Uterus (tissue), 4 donors: ENCODE data around the gene PGM1. TPM values are rescaled to one million over a fixed set of nuclear protein-coding genes. Genes with fewer than 3 reads are reported as not detected.

Experiments
- DNase-seq, 2 donors: peaks; one replicate each; pipeline ENCODE4 v3.0.0-alpha.2; 2019 to 2020
- H3K27ac ChIP-seq, 2 donors: fragments of 200-600 bp; sonication (generic); 1 replicate in 1 of 2; 2 replicates in 1 of 2; pipeline ENCODE4 v1.5.1; 2016 to 2018
- H3K27me3 ChIP-seq, 2 donors: fragments of 200-600 bp; sonication (generic); one replicate each; pipeline ENCODE4 v1.5.1; 2018 to 2019; ENCODE audit warnings: control low read depth in 1 of 2
- H3K36me3 ChIP-seq, 2 donors: fragments of 200-600 bp; sonication (generic); one replicate each; pipeline ENCODE4 v1.5.1; 2019; ENCODE audit warnings: control low read depth in 1 of 2
- H3K4me1 ChIP-seq, 2 donors: fragments of 200-600 bp; sonication (generic); one replicate each; pipeline ENCODE4 v1.5.1; 2018 to 2019; ENCODE audit warnings: control low read depth in 1 of 2
- H3K4me3 ChIP-seq, 2 donors: fragments of 200-600 bp; sonication (generic); 1 replicate in 1 of 2; 2 replicates in 1 of 2; pipeline ENCODE4 v1.5.1; 2018 to 2019; ENCODE audit warnings: mild to moderate bottlenecking in 1 of 2
- H3K9me3 ChIP-seq, 2 donors: fragments of 200-600 bp; sonication (generic); one replicate each; pipeline ENCODE4 v1.5.1; 2019; ENCODE audit warnings: control low read depth in 1 of 2
- CTCF ChIP-seq, 4 experiments: fragments of 200-600 bp in 2 of 4; fragments of 450-650 bp in 2 of 4; sonication (generic) in 2 of 4; IDR thresholded peaks; one replicate each; pipeline ENCODE4 v1.5.1; 2016 to 2019; ENCODE audit warnings: antibody characterized with exemption in 4 of 4, mild to moderate bottlenecking in 2 of 4, moderate library complexity in 1 of 4
- POLR2A ChIP-seq, 2 donors: fragments of 450-650 bp; IDR thresholded peaks; one replicate each; pipeline ENCODE4 v1.6.1; 2016; ENCODE audit warnings: antibody characterized with exemption in 2 of 2, mild to moderate bottlenecking in 1 of 2, moderate library complexity in 1 of 2
- intact Hi-C: fragments of 100-400 bp; cut with DNase I; formaldehyde crosslinking; loops from one replicate; pipeline ENCODE4 v1.15.1; 2023; ENCODE audit warnings: low total_unique reads
- total RNA-seq, 4 donors: library from RNA; depleted of rRNA in 3 of 4; stranded (reverse); fragments of >200 nt in 3 of 4; gene quantifications; one replicate each; pipeline versions ENCODE4 v1.1.0 to v1.2.4, GENCODE V29; 2014 to 2023
- donor health status: DM: yes; HTN: yes; CAD: no.

Gene PGM1
- total RNA-seq, 4 donors from 2014 or later = 17.9 to 75.8 (median 27.8) TPM

DNA sequence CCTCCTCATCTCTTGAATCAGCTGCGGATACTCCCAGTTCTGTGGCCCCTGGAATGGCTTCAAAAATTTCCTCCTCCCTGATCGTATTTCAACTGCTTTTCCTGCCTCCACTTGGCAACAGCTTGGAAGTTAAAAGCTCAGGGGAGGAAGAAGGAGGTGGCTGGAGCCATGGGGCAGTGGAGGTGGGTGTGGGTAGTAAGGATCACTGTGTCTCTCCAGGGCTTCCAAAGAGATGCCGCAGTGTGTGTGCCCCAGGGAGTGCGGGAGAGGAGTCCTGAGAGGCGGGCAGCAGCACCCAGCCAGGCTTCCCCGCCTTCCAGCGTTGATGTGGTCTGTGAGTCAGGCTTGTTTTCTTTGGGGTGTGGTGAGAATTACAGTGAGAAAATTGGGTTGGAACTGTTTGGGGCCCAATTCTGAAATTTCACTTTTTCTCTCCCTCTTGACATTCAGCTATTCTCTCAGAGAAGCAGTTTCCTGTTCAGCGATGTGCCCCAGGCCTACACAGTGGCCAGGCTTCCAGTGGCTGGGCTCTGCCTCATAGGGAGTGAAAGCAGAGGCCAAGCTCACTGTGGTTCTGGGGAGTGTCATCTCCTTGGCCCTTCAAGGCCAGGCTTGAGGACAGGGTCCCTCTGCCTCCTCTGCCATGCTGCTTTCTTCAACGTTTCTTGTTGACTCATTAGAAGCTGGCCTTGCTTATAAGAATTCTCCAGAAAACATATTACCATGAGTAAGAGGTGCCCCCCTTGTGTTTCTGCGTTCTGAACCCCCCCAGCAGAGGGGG is 69.0 kb downstream of the PGM1 start:
- Histone ChIP-seq H3K27ac (peak overlapping the region; percentile 50 to 51), H3K4me3 (no peak overlapping the region), H3K36me3 (no peaks in the 10 kb centered on the region), H3K9me3 (no peaks in the 10 kb centered on the region), H3K27me3 (no peaks in the 10 kb centered on the region), H3K4me1 (no peaks in the 10 kb centered on the region)
- no peak for TF ChIP-seq POLR2A (IDR thresholded peaks at IDR 0.05)
- TF ChIP-seq CTCF (IDR thresholded peaks at IDR 0.05) = no peak
- peak in 1 of 2 donors; percentile 34 for DNase-seq
- intact Hi-C loops = no loop called here

DNA sequence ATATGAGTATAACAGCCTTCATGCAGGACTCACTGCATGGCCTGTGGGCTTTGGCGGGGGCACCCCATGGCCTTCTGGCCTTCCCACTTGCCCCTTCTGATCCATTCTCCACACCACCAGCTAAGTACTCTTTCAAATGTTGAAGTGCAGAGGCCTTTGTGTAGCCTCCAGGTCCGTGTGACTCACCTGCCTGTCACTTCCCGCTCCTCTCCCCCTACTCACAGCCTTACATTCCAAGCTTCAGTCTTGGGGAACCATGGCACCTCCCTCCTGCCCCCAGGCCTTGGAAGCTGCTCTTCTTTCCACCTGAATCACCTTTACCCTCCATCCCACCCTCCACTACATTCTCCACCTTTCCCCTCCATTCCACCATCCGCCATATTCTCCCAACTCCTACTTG is 69.6 kb downstream of the PGM1 start:
- peak overlapping the region; percentile 50 to 51 for H3K27ac ChIP-seq

DNA sequence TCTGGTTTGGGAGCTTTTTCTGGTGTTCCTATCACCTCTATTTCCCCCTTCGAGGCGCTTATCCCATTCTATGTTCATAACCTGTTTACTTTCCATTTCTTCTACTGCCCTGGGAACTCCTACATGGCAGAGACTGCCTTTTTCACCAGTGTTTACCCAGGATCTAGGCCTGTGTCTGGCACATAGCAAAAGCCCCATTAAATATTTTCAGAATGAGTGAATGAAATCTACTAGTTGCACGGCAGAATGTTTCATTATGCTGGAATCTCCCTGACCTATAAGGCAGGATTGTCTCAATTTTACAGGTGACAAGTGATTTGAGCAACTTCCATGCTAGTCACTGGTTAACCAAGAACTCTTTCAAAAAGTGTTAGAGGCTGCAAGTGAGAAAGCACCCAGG is 70.1 kb downstream of the PGM1 start:
- no peak overlapping the region for H3K4me3 ChIP-seq
- H3K36me3 ChIP-seq = no peaks in the 10 kb centered on the region
- H3K4me1 ChIP-seq = no peaks in the 10 kb centered on the region
- H3K27ac ChIP-seq = no peak overlapping the region
- no peaks in the 10 kb centered on the region for H3K27me3 ChIP-seq
- TF ChIP-seq CTCF (IDR thresholded peaks at IDR 0.05) (no peak), POLR2A (IDR thresholded peaks at IDR 0.05) (no peak)
- DNase-seq = no peak
- H3K9me3 ChIP-seq = no peaks in the 10 kb centered on the region
- intact Hi-C loops = no loop called here

More for the DNA sequence above, 69.6 kb downstream of the PGM1 start:
- Histone ChIP-seq H3K27me3 (no peaks in the 10 kb centered on the region), H3K4me3 (no peak overlapping the region), H3K4me1 (no peaks in the 10 kb centered on the region), H3K36me3 (no peaks in the 10 kb centered on the region), H3K9me3 (no peaks in the 10 kb centered on the region)
- TF ChIP-seq POLR2A (IDR thresholded peaks at IDR 0.05) (no peak), CTCF (IDR thresholded peaks at IDR 0.05) (no peak)
- DNase-seq = no peak
- intact Hi-C loops = no loop called here

GRCh38 chr1:63663873-63664272 is 70.7 kb downstream of the PGM1 start:
- no peak for DNase-seq
- TF ChIP-seq CTCF (IDR thresholded peaks at IDR 0.05) (no peak), POLR2A (IDR thresholded peaks at IDR 0.05) (no peak)
- Histone ChIP-seq H3K27ac (no peak overlapping the region), H3K4me1 (no peaks in the 10 kb centered on the region), H3K27me3 (no peaks in the 10 kb centered on the region), H3K4me3 (no peak overlapping the region), H3K9me3 (no peaks in the 10 kb centered on the region), H3K36me3 (no peaks in the 10 kb centered on the region)
- intact Hi-C loops = no loop called here

DNA sequence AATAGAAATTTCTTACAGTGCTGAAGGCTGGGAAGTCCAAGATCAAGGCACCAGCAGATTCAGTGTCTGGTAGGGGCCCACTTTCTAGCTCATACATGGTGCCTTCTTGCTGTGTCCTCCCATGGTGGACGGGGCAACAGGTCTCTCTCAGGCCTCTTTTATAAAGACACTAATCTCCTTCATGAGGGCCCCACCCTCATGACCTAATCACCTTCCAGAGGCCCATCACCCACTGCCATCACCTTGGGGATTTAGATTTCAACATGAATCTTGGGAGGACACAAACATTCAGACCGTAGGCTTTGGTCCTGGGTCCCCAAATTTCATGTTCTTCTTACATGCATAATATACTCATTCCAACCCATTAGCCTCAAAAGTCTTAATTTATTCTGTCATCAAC is 71.5 kb downstream of the PGM1 start:
- no peaks in the 10 kb centered on the region for H3K27me3 ChIP-seq
- no peaks in the 10 kb centered on the region for H3K36me3 ChIP-seq
- DNase-seq = no peak
- no peak for TF ChIP-seq CTCF (IDR thresholded peaks at IDR 0.05)
- no peak for TF ChIP-seq POLR2A (IDR thresholded peaks at IDR 0.05)
- intact Hi-C loops = no loop called here
- no peaks in the 10 kb centered on the region for H3K9me3 ChIP-seq
- H3K4me3 ChIP-seq = no peak overlapping the region
- no peaks in the 10 kb centered on the region for H3K4me1 ChIP-seq
- H3K27ac ChIP-seq = no peak overlapping the region
